OCI-LY1 (cell line): ENCODE data around the gene KCTD2.

Source experiments
- CTCF ChIP-seq: fragments of 200-600 bp; sonication (generic), shearing (Covaris generic); IDR thresholded peaks from 2 replicates; pipeline ENCODE4 v1.5.1; 2017; ENCODE audit warnings: mild to moderate bottlenecking, antibody characterized with exemption, low read length, moderate library complexity, mixed read lengths
- EZH2 ChIP-seq: fragments of 200-600 bp; sonication (generic), shearing (Covaris generic); IDR thresholded peaks from 2 replicates; pipeline ENCODE4 v1.8.0; 2017; ENCODE audit warnings: borderline replicate concordance, mixed run types, mild to moderate bottlenecking, antibody characterized with exemption, low read length, moderate library complexity, mixed read lengths

- TF ChIP-seq CTCF (no peak), EZH2 (no peak)
These were observed 44.8 kb upstream of the KCTD2 start for GRCh38 chr17:75001915-75002843.
